HG02852 (cell line): ENCODE measurements around the gene CDC42EP4.
"Not testable (repeated sequence)": the region's sequence is repeated elsewhere in the genome, so short reads cannot be mapped to it uniquely, and the experiment has no call there.

Experiments
- ATAC-seq: cut with Tn5 transposase; IDR thresholded peaks from one replicate; pipeline ENCODE4 v1.9.1; 2021; ENCODE audit warnings: mild to moderate bottlenecking, moderate library complexity; ENCODE audit not compliant: unreplicated experiment

The CDC42EP4 gene

DNA sequence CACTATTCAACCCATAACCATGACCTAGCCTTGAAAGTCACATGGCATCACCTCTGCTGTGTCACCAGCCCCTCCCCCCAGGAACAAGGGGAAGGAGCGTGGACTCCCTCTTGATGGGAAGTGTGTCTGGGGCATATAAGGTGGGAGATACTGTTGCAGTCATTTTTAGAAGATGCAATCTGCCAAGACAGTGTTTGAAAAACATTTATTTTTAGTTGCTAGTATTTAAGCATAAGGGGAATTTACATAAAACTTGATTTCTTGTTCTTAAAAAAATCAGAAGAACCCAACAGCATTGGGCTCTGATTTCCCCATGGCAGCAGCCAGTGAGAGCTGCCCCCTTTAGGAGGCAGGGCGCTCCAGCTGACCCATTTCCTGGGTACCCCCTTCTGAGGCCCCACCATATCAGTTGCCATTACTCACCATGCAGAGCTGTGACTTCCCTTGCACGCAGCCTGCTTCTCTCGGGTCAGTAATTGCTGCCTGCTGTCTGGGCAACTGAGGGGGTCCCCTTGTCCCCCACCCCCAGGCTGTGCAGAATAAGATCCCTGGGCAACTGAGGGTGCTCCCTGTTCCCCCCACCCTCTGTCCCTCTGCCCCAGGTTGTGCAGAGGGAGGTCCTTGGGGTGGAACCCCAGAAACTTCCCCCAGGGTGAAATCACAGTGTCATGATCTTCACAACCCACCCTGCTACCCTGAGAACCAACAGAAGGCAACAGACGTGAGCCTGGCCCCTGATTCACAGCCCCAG, 11.8 kb upstream of the CDC42EP4 start:
- no peak for ATAC-seq

- ATAC-seq: no peak
These were observed 8.9 kb upstream of the CDC42EP4 start for GRCh38 chr17:73320601-73321264.

- no peak for ATAC-seq
These were observed 8.0 kb upstream of the CDC42EP4 start for GRCh38 chr17:73319766-73320165.

DNA sequence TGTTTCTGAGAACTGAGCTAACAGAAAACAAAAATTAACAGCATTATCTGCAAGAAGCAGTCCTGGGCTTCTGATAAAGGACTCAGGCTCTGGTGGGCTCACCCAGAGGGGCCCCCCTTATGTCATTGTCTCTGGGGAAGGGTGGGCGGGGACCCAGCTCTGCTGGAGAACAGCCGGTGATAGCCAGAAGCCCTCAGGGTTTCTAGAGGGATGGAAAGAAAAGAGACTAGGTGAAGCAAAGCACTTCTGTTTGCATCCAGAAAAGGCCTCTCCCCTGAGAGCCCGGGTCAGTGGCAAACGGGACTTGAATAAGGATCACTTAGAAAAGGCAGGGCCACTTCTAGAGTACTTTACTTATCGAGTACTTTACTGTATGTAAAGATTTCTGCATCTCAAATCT, 7.0 kb upstream of the CDC42EP4 start:
- no peak for ATAC-seq

- no peak for ATAC-seq
These were observed 6.6 kb upstream of the CDC42EP4 start for GRCh38 chr17:73318427-73318813.

GRCh38 chr17:73317513-73318426, 6.0 kb upstream of the CDC42EP4 start:
- ATAC-seq: no peak

DNA sequence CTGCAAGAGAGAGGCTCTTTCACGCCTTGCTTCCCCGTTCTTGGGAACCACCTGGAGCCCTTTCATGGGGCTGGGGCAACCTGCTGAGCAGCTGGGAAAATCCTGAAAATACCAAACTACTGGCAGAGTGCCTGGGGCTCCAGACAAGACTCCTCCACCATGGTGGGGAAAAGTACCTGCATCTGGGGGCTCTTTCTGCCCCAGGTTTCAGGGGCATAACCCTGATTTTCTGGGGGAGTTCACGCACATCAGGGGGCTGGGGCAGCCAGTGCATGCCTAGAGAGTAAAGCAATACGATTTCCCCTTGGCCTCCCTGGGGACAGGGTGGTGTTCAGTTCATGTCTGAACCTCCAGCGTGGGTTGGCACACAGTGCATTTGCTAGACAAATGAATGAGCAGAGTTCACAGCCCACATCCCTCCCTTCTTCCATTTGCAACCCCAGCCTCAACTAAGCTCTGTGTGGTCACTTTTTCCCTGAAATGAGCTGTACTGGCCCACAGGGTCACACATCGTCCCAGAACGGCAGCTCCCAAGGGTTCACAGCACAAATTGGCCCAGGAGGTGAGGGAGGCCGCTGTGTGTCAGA, 5.2 kb upstream of the CDC42EP4 start:
- peak; percentile 63 for ATAC-seq

DNA sequence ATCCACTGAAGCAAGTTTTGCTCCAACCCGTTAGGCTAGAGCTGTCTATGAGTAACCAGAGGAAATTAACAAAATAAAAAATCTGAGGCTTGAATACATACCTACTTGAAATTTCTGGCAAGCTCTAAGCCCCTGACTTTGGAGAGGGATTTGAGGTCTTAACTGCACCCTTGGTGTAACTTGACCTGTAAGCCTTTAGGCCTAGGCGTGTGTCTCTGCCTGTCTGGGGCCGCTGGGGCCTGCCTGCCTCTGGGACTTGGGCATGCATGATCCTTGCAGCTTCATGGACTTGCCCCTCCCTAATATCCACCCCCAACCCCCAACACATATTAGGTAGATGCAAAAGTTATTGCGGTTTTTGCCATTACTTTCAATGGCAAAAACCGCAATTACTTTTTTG, 3.7 kb upstream of the CDC42EP4 start:
- no peak for ATAC-seq

DNA sequence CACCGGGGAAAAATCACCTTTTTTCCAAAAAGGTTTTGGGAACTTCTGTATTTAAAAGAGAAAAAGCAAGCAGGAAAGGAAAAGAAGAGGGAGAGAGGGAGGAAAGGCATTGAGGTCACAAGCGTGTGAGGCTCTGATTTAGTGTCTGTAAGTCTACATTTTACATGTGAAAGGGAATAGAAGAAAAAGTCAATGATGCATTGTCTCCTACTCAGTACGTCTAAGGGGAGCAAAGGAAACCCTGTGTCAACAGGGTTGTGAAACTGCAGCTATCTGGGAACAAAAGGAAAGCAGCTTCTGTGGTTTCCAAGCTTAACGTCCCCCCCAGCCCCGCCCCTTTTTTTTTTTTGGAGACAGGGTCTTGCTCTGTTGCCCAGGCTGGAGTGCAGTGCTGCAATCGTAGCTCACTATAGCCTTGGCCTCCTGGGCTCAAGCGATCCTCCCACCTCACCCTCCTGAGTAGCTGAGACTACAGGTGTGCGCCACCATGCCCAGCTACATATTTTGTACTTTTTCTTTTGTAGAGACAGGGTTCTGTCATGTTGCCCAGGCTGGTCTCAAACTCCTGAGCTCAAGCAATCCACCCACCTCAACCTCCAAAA, 1.8 kb upstream of the CDC42EP4 start:
- no peak for ATAC-seq

GRCh38 chr17:73312887-73313286, 1.1 kb upstream of the CDC42EP4 start:
- not testable (repeated sequence) for ATAC-seq

GRCh38 chr17:73311428-73311780, 397 bp downstream of the CDC42EP4 start:
- peak; percentile 19 for ATAC-seq

- ATAC-seq: no peak
These were observed 1.8 kb downstream of the CDC42EP4 start for GRCh38 chr17:73309727-73310596.

GRCh38 chr17:73308959-73309358, 2.8 kb downstream of the CDC42EP4 start:
- ATAC-seq: not testable (repeated sequence)

DNA sequence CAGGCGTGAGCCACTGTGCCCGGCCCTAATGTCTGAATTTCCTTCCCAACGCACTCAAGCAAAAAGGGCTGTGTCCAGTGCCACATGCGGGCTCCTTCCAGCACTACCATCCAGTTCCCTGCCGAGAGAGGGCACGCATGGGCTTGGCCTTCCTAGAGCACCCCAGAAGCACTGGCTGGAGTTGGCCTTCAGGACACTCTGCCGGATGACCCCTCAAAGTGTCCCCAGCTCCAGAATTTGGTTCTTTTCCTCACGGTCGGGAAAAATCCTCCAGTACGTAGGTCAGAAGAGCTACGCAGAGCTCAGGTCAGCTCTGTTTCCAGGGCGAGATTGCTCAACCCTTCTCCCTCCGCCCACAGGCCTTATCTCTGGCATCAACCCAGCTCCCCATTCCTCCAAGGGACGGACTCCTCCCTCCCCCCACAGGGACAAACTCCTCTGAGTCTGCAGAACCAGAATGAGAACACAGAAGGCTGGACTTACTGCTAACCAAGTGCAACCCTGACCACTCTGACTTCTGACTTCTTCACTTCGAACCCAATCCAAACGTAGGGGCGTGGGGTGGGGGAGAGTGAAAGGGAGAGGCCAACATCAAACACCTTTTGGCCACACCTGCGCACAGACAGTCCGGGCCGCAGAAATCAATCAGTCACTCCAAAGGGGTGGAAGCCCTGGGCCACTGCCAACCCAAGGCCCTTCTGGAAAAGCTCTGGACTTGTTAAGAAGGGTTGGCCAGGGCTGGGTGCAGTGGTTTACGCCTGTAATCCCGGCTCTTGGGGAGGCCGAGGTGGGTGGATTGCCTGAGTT, 3.6 kb downstream of the CDC42EP4 start:
- ATAC-seq: no peak

DNA sequence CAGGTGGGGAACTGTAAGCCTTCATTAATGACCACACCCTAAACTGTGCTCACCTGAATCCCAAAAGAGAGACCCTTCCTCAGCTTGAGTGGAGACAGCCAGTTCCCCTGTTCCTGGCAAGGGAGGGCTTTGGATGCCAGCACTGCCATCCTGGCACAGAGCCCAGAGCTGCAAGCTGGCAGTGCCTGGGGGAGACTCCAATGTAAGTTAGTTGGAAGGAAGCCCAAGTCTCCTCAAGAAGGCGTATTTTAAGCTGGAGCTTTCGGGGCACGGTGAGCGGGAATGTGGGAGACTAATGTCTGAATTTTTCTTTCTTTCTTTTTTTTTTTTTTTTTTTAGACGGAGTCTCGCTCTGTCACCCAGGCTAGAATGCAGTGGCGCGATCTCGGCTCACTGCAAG, 4.7 kb downstream of the CDC42EP4 start:
- ATAC-seq: no peak

GRCh38 chr17:73305845-73306836, 5.7 kb downstream of the CDC42EP4 start:
- no peak for ATAC-seq

- no peak for ATAC-seq
These were observed 6.6 kb downstream of the CDC42EP4 start for GRCh38 chr17:73304971-73305812.
